Peyer's patch (tissue), 4 donors: ENCODE results near the gene HSD11B1L.

Source experiments
- POLR2A ChIP-seq, 2 donors: fragments of 450-650 bp; IDR thresholded peaks; one replicate each; pipeline ENCODE4 v1.5.1; 2017; ENCODE audit warnings: antibody characterized with exemption in 2 of 2, mild to moderate bottlenecking in 2 of 2, moderate library complexity in 2 of 2
- TF ChIP-seq, protein P1 (sequence below), 6 experiments: fragments of 450-650 bp in 4 of 6; fragments of 200-600 bp in 2 of 6; sonication (generic) in 1 of 6; IDR thresholded peaks; one replicate each; pipeline ENCODE4 v1.5.1; 2017 to 2019; ENCODE audit warnings: antibody characterized with exemption in 6 of 6, mild to moderate bottlenecking in 3 of 6, moderate library complexity in 1 of 6

DNA sequence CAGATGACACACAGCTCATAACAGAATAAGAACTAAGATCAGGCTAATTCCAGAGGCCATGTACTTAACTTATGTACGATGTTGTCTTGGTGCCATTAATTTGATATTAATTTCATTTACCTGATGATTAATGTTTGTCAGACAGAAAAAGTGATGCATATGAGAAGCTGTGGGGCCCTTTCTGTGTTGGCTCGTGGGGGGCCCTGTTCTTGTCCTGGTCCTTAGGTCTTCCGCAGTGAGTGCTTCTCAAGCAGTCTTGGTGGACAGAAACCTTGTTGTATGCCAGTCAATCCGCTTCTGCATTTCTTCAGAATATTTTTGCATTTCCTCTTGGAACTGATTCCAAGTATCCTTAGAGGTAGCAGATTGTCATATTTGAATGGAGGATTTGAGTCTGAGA lies 37.8 kb upstream of the HSD11B1L start:
- no peak for TF ChIP-seq POLR2A (IDR thresholded peaks at IDR 0.05)
- TF ChIP-seq, protein P1, sequence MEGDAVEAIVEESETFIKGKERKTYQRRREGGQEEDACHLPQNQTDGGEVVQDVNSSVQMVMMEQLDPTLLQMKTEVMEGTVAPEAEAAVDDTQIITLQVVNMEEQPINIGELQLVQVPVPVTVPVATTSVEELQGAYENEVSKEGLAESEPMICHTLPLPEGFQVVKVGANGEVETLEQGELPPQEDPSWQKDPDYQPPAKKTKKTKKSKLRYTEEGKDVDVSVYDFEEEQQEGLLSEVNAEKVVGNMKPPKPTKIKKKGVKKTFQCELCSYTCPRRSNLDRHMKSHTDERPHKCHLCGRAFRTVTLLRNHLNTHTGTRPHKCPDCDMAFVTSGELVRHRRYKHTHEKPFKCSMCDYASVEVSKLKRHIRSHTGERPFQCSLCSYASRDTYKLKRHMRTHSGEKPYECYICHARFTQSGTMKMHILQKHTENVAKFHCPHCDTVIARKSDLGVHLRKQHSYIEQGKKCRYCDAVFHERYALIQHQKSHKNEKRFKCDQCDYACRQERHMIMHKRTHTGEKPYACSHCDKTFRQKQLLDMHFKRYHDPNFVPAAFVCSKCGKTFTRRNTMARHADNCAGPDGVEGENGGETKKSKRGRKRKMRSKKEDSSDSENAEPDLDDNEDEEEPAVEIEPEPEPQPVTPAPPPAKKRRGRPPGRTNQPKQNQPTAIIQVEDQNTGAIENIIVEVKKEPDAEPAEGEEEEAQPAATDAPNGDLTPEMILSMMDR (IDR thresholded peaks at IDR 0.05), result no peak
